ENCODE data around the gene PADI4.
"Not testable (repeated sequence)": the region's sequence is repeated elsewhere in the genome, so short reads cannot be mapped to it uniquely, and the experiment has no call there.

The PADI4 gene

GRCh38 chr1:17340358-17340757 lies 32.4 kb downstream of the PADI4 start:
- no peak overlapping the region for H3K9ac ChIP-seq (ENCODE audit: low read depth, low read length)

GRCh38 chr1:17342014-17342441 lies 34.0 kb downstream of the PADI4 start:
- H3K9me3 ChIP-seq (ENCODE audit: control insufficient read depth, insufficient read depth, low read length) = 0 out of 2 replicates have a peak, but pooled peaks cover 3% of the 10 kb centered on the region
- H3K4me1 ChIP-seq (ENCODE audit: insufficient read depth, low read length) = no peaks in the 10 kb centered on the region; the same call in 1 of the 2 replicates
- H3K9ac ChIP-seq (ENCODE audit: low read depth, low read length) = no peak overlapping the region
- no peaks in the 10 kb centered on the region for H3K36me3 ChIP-seq (ENCODE audit: insufficient read depth, low read length)

More at GRCh38 chr1:17340358-17340757, 32.4 kb downstream of the PADI4 start:
- Histone ChIP-seq H3K4me1 (ENCODE audit: insufficient read depth, low read length) (no peaks in the 10 kb centered on the region; the same call in 1 of the 2 replicates), H3K9me3 (ENCODE audit: control insufficient read depth, insufficient read depth, low read length) (0 out of 2 replicates have a peak, but pooled peaks cover 3% of the 10 kb centered on the region), H3K36me3 (ENCODE audit: insufficient read depth, low read length) (no peaks in the 10 kb centered on the region)

- H3K9ac ChIP-seq (ENCODE audit: low read depth, low read length); H3K9me3 ChIP-seq (ENCODE audit: control insufficient read depth, insufficient read depth, low read length); H3K36me3 ChIP-seq (ENCODE audit: insufficient read depth, low read length); H3K4me1 ChIP-seq (ENCODE audit: insufficient read depth, low read length): not testable (repeated sequence)
Measured at GRCh38 chr1:17345506-17345905, 37.5 kb downstream of the PADI4 start.

- Histone ChIP-seq H3K36me3 (ENCODE audit: insufficient read depth, low read length) (no peaks in the 10 kb centered on the region), H3K9ac (ENCODE audit: low read depth, low read length) (no peak overlapping the region), H3K4me1 (ENCODE audit: insufficient read depth, low read length) (peaks cover 3% of the 10 kb centered on the region; the same call in 1 of the 2 replicates), H3K9me3 (ENCODE audit: control insufficient read depth, insufficient read depth, low read length) (0 out of 2 replicates have a peak, but pooled peaks cover 3% of the 10 kb centered on the region)
Measured at GRCh38 chr1:17346046-17346789, 38.2 kb downstream of the PADI4 start.

- Histone ChIP-seq H3K9ac (ENCODE audit: low read depth, low read length) (no peak overlapping the region), H3K9me3 (ENCODE audit: control insufficient read depth, insufficient read depth, low read length) (0 out of 2 replicates have a peak, but pooled peaks cover 3% of the 10 kb centered on the region), H3K36me3 (ENCODE audit: insufficient read depth, low read length) (no peaks in the 10 kb centered on the region), H3K4me1 (ENCODE audit: insufficient read depth, low read length) (peaks cover 3% of the 10 kb centered on the region; the same call in 1 of the 2 replicates)
Measured at GRCh38 chr1:17347769-17348592, 40.0 kb downstream of the PADI4 start.

- Histone ChIP-seq H3K9ac (ENCODE audit: low read depth, low read length) (no peak overlapping the region), H3K4me1 (ENCODE audit: insufficient read depth, low read length) (peaks cover 3% of the 10 kb centered on the region; the same call in 1 of the 2 replicates)
Measured at GRCh38 chr1:17348593-17349234, 40.7 kb downstream of the PADI4 start.

GRCh38 chr1:17350083-17350482 lies 42.1 kb downstream of the PADI4 start:
- Histone ChIP-seq H3K4me1 (ENCODE audit: insufficient read depth, low read length) (peaks cover 3% of the 10 kb centered on the region; the same call in 1 of the 2 replicates), H3K9ac (ENCODE audit: low read depth, low read length) (no peak overlapping the region), H3K36me3 (ENCODE audit: insufficient read depth, low read length) (no peaks in the 10 kb centered on the region), H3K9me3 (ENCODE audit: control insufficient read depth, insufficient read depth, low read length) (no peaks in the 10 kb centered on the region)

More at GRCh38 chr1:17348593-17349234, 40.7 kb downstream of the PADI4 start:
- H3K9me3 ChIP-seq (ENCODE audit: control insufficient read depth, insufficient read depth, low read length) = no peaks in the 10 kb centered on the region
- H3K36me3 ChIP-seq (ENCODE audit: insufficient read depth, low read length) = no peaks in the 10 kb centered on the region

GRCh38 chr1:17350928-17351446 lies 43.0 kb downstream of the PADI4 start:
- Histone ChIP-seq H3K9me3 (ENCODE audit: control insufficient read depth, insufficient read depth, low read length) (no peaks in the 10 kb centered on the region), H3K36me3 (ENCODE audit: insufficient read depth, low read length) (no peaks in the 10 kb centered on the region), H3K4me1 (ENCODE audit: insufficient read depth, low read length) (peaks cover 3% of the 10 kb centered on the region; the same call in 1 of the 2 replicates), H3K9ac (ENCODE audit: low read depth, low read length) (no peak overlapping the region)

GRCh38 chr1:17351598-17352324 lies 43.8 kb downstream of the PADI4 start:
- H3K9ac ChIP-seq (ENCODE audit: low read depth, low read length) = no peak overlapping the region
- H3K9me3 ChIP-seq (ENCODE audit: control insufficient read depth, insufficient read depth, low read length) = no peaks in the 10 kb centered on the region
- H3K4me1 ChIP-seq (ENCODE audit: insufficient read depth, low read length) = peaks cover 3% of the 10 kb centered on the region; the same call in 1 of the 2 replicates
- H3K36me3 ChIP-seq (ENCODE audit: insufficient read depth, low read length) = no peaks in the 10 kb centered on the region

- Histone ChIP-seq H3K36me3 (ENCODE audit: insufficient read depth, low read length) (no peaks in the 10 kb centered on the region), H3K4me1 (ENCODE audit: insufficient read depth, low read length) (peaks cover 3% of the 10 kb centered on the region; the same call in 1 of the 2 replicates), H3K9me3 (ENCODE audit: control insufficient read depth, insufficient read depth, low read length) (no peaks in the 10 kb centered on the region), H3K9ac (ENCODE audit: low read depth, low read length) (no peak overlapping the region)
Measured at GRCh38 chr1:17352419-17352909, 44.5 kb downstream of the PADI4 start.

GRCh38 chr1:17355898-17356297 lies 47.9 kb downstream of the PADI4 start:
- Histone ChIP-seq H3K9ac (ENCODE audit: low read depth, low read length) (no peak overlapping the region), H3K9me3 (ENCODE audit: control insufficient read depth, insufficient read depth, low read length) (no peaks in the 10 kb centered on the region), H3K4me1 (ENCODE audit: insufficient read depth, low read length) (peaks cover 3% of the 10 kb centered on the region; the same call in 1 of the 2 replicates), H3K36me3 (ENCODE audit: insufficient read depth, low read length) (no peaks in the 10 kb centered on the region)

- Histone ChIP-seq H3K9me3 (ENCODE audit: control insufficient read depth, insufficient read depth, low read length) (no peaks in the 10 kb centered on the region), H3K9ac (ENCODE audit: low read depth, low read length) (no peak overlapping the region), H3K36me3 (ENCODE audit: insufficient read depth, low read length) (no peaks in the 10 kb centered on the region), H3K4me1 (ENCODE audit: insufficient read depth, low read length) (peaks cover 3% of the 10 kb centered on the region; the same call in 1 of the 2 replicates)
Measured at GRCh38 chr1:17356387-17357026, 48.5 kb downstream of the PADI4 start.

GRCh38 chr1:17358557-17358956 lies 50.6 kb downstream of the PADI4 start:
- Histone ChIP-seq H3K36me3 (ENCODE audit: insufficient read depth, low read length) (no peaks in the 10 kb centered on the region), H3K9me3 (ENCODE audit: control insufficient read depth, insufficient read depth, low read length) (no peaks in the 10 kb centered on the region), H3K4me1 (ENCODE audit: insufficient read depth, low read length) (peaks cover 3% of the 10 kb centered on the region; the same call in 1 of the 2 replicates), H3K9ac (ENCODE audit: low read depth, low read length) (no peak overlapping the region)
